NCI-H1048 (cell line): ENCODE measurements around the gene NRBP1.
A peak's percentile ranks its signal among the peaks of the same experiment; 100 is the strongest.

ENCODE experiments used
- DNase-seq: peaks from one replicate; lab custom pipeline; 2025; lab: John Stamatoyannopoulos, UW

The NRBP1 gene

GRCh38 chr2:27489498-27490397, 61.3 kb downstream of the NRBP1 start, which contains the start of gene IFT172:
Gene IFT172 (minus strand): TSS chr2:27489743. CDS start chr2:27489653, 90 bp downstream.
- peak; percentile 99 for DNase-seq
